GM23248 (cell line): ENCODE results near the gene UGT1A5.

ENCODE experiments used
- EZH2 ChIP-seq: fragments of 200-600 bp; sonication (generic); IDR thresholded peaks from 2 replicates; pipeline ENCODE4 v1.6.1; 2018; ENCODE audit warnings: antibody characterized with exemption, mild to moderate bottlenecking; ENCODE audit not compliant: insufficient read depth, poor library complexity, severe bottlenecking
- EZH2phosphoT487 ChIP-seq: fragments of 200-600 bp; sonication (generic); IDR thresholded peaks from 2 replicates; pipeline ENCODE4 v1.6.1; 2018; ENCODE audit warnings: antibody characterized with exemption, moderate library complexity, mild to moderate bottlenecking, low read depth; ENCODE audit not compliant: insufficient read depth

DNA sequence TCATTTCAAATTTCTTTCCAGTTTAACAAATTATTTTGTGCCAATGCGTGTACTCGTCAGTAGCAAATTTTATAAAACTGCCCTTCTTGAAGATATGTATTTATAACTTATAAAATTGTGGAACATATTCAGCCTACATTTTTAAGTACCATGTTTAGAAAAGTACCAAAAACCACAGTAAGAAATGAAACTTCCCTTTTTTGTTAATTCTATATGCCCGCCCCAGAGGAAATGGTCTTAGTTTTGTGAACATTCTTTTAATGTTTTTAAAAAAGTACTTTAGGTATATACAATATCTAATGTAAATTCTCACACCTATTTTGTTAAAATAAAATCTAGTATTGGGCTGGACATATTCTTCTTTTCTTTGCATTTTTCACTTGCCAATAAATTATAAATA is 39.8 kb upstream of the UGT1A5 start:
- TF ChIP-seq EZH2, result no peak
- no peak for TF ChIP-seq EZH2phosphoT487
